ENCODE measurements around the gene CHP2.

The CHP2 gene

GRCh38 chr16:23786964-23787561 is 32.2 kb downstream of the CHP2 start:
- Histone ChIP-seq H3K79me2 (ENCODE audit: insufficient read depth, low read length) (no peaks in the 10 kb centered on the region), H2AFZ (ENCODE audit: low read depth, low read length) (no peak overlapping the region), H3K9ac (ENCODE audit: low read depth, low read length) (no peak overlapping the region), H3K27me3 (ENCODE audit: insufficient read depth, low read length, poor library complexity) (no peaks in the 10 kb centered on the region), H3K4me1 (ENCODE audit: insufficient read depth, low read length) (no peaks in the 10 kb centered on the region), H3K4me2 (ENCODE audit: insufficient read depth, low read length) (no peak overlapping the region), H3K9me3 (ENCODE audit: insufficient read depth, low read length, severe bottlenecking) (no peaks in the 10 kb centered on the region), H3K27ac (ENCODE audit: low read length) (no peak overlapping the region), H4K20me1 (ENCODE audit: insufficient read depth, low read length) (no peaks in the 10 kb centered on the region), H3K4me3 (ENCODE audit: low read depth in 1 of 2, low read length in 2 of 2) (no peak overlapping the region), H3K36me3 (ENCODE audit: insufficient read depth, low read length) (no peaks in the 10 kb centered on the region)
- DNase-seq = no peak
- TF ChIP-seq EZH2 (IDR thresholded peaks at IDR 0.05; ENCODE audit: borderline replicate concordance, low read depth, low read length, severe bottlenecking) = no peak
- TF ChIP-seq CTCF (IDR thresholded peaks at IDR 0.05; ENCODE audit: borderline replicate concordance, extremely low read depth, low read length, poor library complexity, severe bottlenecking) = no peak
- no peak for ATAC-seq (ENCODE audit: insufficient read depth, low read depth)

- no peaks in the 10 kb centered on the region for H3K36me3 ChIP-seq (ENCODE audit: insufficient read depth, low read length)
- no peak overlapping the region for H3K27ac ChIP-seq (ENCODE audit: low read length)
- H2AFZ ChIP-seq (ENCODE audit: low read depth, low read length) = no peak overlapping the region
- no peak overlapping the region for H3K4me2 ChIP-seq (ENCODE audit: insufficient read depth, low read length)
- H3K4me1 ChIP-seq (ENCODE audit: insufficient read depth, low read length) = no peaks in the 10 kb centered on the region
- H3K27me3 ChIP-seq (ENCODE audit: insufficient read depth, low read length, poor library complexity) = no peaks in the 10 kb centered on the region
- no peak overlapping the region for H3K9ac ChIP-seq (ENCODE audit: low read depth, low read length)
- H4K20me1 ChIP-seq (ENCODE audit: insufficient read depth, low read length) = no peaks in the 10 kb centered on the region
- no peak for DNase-seq
- H3K79me2 ChIP-seq (ENCODE audit: insufficient read depth, low read length) = no peaks in the 10 kb centered on the region
- H3K4me3 ChIP-seq (ENCODE audit: low read depth in 1 of 2, low read length in 2 of 2) = no peak overlapping the region
- H3K9me3 ChIP-seq (ENCODE audit: insufficient read depth, low read length, severe bottlenecking) = no peaks in the 10 kb centered on the region
- ATAC-seq (ENCODE audit: insufficient read depth, low read depth) = no peak
- TF ChIP-seq CTCF (IDR thresholded peaks at IDR 0.05; ENCODE audit: borderline replicate concordance, extremely low read depth, low read length, poor library complexity, severe bottlenecking) = no peak
- TF ChIP-seq EZH2 (IDR thresholded peaks at IDR 0.05; ENCODE audit: borderline replicate concordance, low read depth, low read length, severe bottlenecking) = no peak
These were observed 33.9 kb downstream of the CHP2 start for GRCh38 chr16:23788685-23789084.

- no peaks in the 10 kb centered on the region for H3K27me3 ChIP-seq (ENCODE audit: insufficient read depth, low read length, poor library complexity)
- H4K20me1 ChIP-seq (ENCODE audit: insufficient read depth, low read length) = no peaks in the 10 kb centered on the region
These were observed 40.6 kb downstream of the CHP2 start for GRCh38 chr16:23795378-23795777.

More at GRCh38 chr16:23795378-23795777, 40.6 kb downstream of the CHP2 start:
- Histone ChIP-seq H3K9me3 (ENCODE audit: insufficient read depth, low read length, severe bottlenecking) (no peaks in the 10 kb centered on the region), H2AFZ (ENCODE audit: low read depth, low read length) (no peak overlapping the region), H3K79me2 (ENCODE audit: insufficient read depth, low read length) (no peaks in the 10 kb centered on the region), H3K36me3 (ENCODE audit: insufficient read depth, low read length) (no peaks in the 10 kb centered on the region), H3K9ac (ENCODE audit: low read depth, low read length) (no peak overlapping the region), H3K4me1 (ENCODE audit: insufficient read depth, low read length) (no peaks in the 10 kb centered on the region), H3K4me2 (ENCODE audit: insufficient read depth, low read length) (no peak overlapping the region), H3K27ac (ENCODE audit: low read length) (no peak overlapping the region), H3K4me3 (ENCODE audit: low read depth in 1 of 2, low read length in 2 of 2) (no peak overlapping the region)
- no peak for TF ChIP-seq CTCF (IDR thresholded peaks at IDR 0.05; ENCODE audit: borderline replicate concordance, extremely low read depth, low read length, poor library complexity, severe bottlenecking)
- no peak for TF ChIP-seq EZH2 (IDR thresholded peaks at IDR 0.05; ENCODE audit: borderline replicate concordance, low read depth, low read length, severe bottlenecking)
- DNase-seq (no peak), ATAC-seq (ENCODE audit: insufficient read depth, low read depth) (no peak)

Measured in DND-41 (cell line).